T-cell (primary cell): ENCODE data around the gene AMER2. TPM values are rescaled to one million over a fixed set of nuclear protein-coding genes. Genes with fewer than 3 reads are reported as not detected.

Experiments used
- ATAC-seq, 4 experiments: fragments of 200-7000 bp in 3 of 4; fragments of 150-1000 bp in 1 of 4; cut with Tn5 transposase; replicated peaks in 1 of 4; 1 replicate in 3 of 4; 2 replicates in 1 of 4; pipeline ENCODE4 v1.10.0; 2021; ENCODE audit warnings: moderate library complexity in 3 of 4, mild to moderate bottlenecking in 2 of 4, moderate number of reproducible peaks in 1 of 4
- CTCF ChIA-PET, 2 donors: fragments of 300-600 bp; sonication (Branson Sonifier 250); formaldehyde crosslinking; loops; one replicate each; lab custom pipeline; 2022; ENCODE audit warnings: antibody characterized with exemption in 2 of 2; lab: Charles Lee
- POLR2A ChIA-PET, 2 donors: fragments of 300-600 bp; sonication (Branson Sonifier 250); formaldehyde crosslinking; loops; one replicate each; lab custom pipeline; 2022; ENCODE audit warnings: antibody characterized with exemption in 2 of 2; lab: Charles Lee
- DNase-seq, 35 experiments: peaks; one replicate each; pipeline versions ENCODE4 v3.0.0 to v3.0.0-alpha.2; 2013 to 2023
- H3K27ac ChIP-seq: one replicate; pipeline ENCODE4 v1.5.1; 2013; ENCODE audit warnings: low read length
- H3K27me3 ChIP-seq, 2 experiments: replicated peaks in 1 of 2; 1 replicate in 1 of 2; 2 replicates in 1 of 2; pipeline versions ENCODE4 v1.6.1 to v1.7.0; 2013; ENCODE audit warnings: low read length in 1 of 2, mixed read lengths in 1 of 2; ENCODE audit not compliant: control insufficient read depth in 2 of 2, insufficient read depth in 2 of 2; ENCODE audit errors: extremely low read depth in 1 of 2
- H3K36me3 ChIP-seq, 2 donors: 1 replicate in 1 of 2; 2 replicates in 1 of 2; pipeline versions ENCODE4 v1.6.1 to v1.7.0; 2013; ENCODE audit warnings: low read length in 1 of 2; ENCODE audit not compliant: control insufficient read depth in 2 of 2, insufficient read depth in 1 of 2; ENCODE audit errors: extremely low read depth in 1 of 2
- H3K4me1 ChIP-seq, 2 experiments: 1 replicate in 1 of 2; 2 replicates in 1 of 2; pipeline versions ENCODE4 v1.6.1 to v1.7.0; 2013; ENCODE audit warnings: low read length in 2 of 2, mixed read lengths in 1 of 2; ENCODE audit not compliant: insufficient read depth in 2 of 2, control insufficient read depth in 1 of 2; ENCODE audit errors: extremely low read depth in 1 of 2
- H3K4me3 ChIP-seq, 2 donors: 1 replicate in 1 of 2; 2 replicates in 1 of 2; pipeline versions ENCODE4 v1.5.1 to v1.7.0; 2013; ENCODE audit warnings: mild to moderate bottlenecking in 2 of 2, low read length in 1 of 2, moderate library complexity in 1 of 2; ENCODE audit not compliant: control insufficient read depth in 1 of 2; ENCODE audit errors: extremely low read depth in 1 of 2
- H3K9me3 ChIP-seq: 2 replicates; pipeline ENCODE4 v1.7.0; 2013
- H3K27ac Mint-ChIP-seq, 2 donors: one replicate each; pipeline ENCODE4 v1.8.0; 2020 to 2021; ENCODE audit warnings: mild to moderate bottlenecking in 2 of 2, mixed read lengths in 2 of 2
- H3K27me3 Mint-ChIP-seq, 2 donors: one replicate each; pipeline ENCODE4 v1.8.0; 2021 to 2022; ENCODE audit warnings: mixed read lengths in 2 of 2
- H3K36me3 Mint-ChIP-seq: one replicate; pipeline ENCODE4 v1.8.0; 2021; ENCODE audit warnings: mixed read lengths
- H3K4me1 Mint-ChIP-seq, 3 donors: one replicate each; pipeline ENCODE4 v1.8.0; 2020 to 2022; ENCODE audit warnings: mixed read lengths in 3 of 3, mild to moderate bottlenecking in 1 of 3
- H3K4me3 Mint-ChIP-seq, 3 donors: one replicate each; pipeline ENCODE4 v1.8.0; 2020 to 2022; ENCODE audit warnings: mild to moderate bottlenecking in 3 of 3, mixed read lengths in 3 of 3, moderate library complexity in 3 of 3
- H3K9me3 Mint-ChIP-seq, 3 donors: one replicate each; pipeline ENCODE4 v1.8.0; 2020 to 2022; ENCODE audit warnings: mixed read lengths in 3 of 3
- WGBS: methylation state at CpG from one replicate; pipeline ENCODE4 v1.1.5; 2013; ENCODE audit warnings: missing lambda C conversion rate; ENCODE audit not compliant: insufficient coverage; 5-methylcytosine and 5-hydroxymethylcytosine counted together
- total RNA-seq, 35 experiments: library from RNA in 6 of 35; stranded (reverse) in 6 of 35; fragments of 120-200 nt in 1 of 35; gene quantifications; one replicate each; pipeline versions ENCODE4 v1.2.1 to v1.2.4 and lab custom pipeline; 2013 to 2026

AMER2 gene, protein sequence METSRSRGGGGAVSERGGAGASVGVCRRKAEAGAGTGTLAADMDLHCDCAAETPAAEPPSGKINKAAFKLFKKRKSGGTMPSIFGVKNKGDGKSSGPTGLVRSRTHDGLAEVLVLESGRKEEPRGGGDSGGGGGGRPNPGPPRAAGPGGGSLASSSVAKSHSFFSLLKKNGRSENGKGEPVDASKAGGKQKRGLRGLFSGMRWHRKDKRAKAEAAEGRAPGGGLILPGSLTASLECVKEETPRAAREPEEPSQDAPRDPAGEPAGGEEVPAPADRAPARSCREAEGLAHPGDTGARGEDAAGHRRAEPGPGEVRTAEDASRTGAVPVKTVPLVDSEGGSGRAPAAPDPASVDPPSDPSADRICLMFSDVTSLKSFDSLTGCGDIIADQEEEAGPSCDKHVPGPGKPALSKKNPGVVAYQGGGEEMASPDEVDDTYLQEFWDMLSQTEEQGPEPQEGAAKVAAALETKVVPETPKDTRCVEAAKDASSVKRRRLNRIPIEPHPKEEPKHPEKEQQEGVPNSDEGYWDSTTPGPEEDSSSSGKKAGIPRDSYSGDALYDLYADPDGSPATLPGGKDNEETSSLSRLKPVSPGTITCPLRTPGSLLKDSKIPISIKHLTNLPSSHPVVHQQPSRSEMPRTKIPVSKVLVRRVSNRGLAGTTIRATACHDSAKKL
- total RNA-seq (under 1 TPM in 1 of 5 donors, not detected in 4; 0.03 TPM), total RNA-seq (lab: John Stamatoyannopoulos, UW) (0 to 1.5 (median 0) reads per million in 29 experiments)
- total RNA-seq (2013): not detected

DNA sequence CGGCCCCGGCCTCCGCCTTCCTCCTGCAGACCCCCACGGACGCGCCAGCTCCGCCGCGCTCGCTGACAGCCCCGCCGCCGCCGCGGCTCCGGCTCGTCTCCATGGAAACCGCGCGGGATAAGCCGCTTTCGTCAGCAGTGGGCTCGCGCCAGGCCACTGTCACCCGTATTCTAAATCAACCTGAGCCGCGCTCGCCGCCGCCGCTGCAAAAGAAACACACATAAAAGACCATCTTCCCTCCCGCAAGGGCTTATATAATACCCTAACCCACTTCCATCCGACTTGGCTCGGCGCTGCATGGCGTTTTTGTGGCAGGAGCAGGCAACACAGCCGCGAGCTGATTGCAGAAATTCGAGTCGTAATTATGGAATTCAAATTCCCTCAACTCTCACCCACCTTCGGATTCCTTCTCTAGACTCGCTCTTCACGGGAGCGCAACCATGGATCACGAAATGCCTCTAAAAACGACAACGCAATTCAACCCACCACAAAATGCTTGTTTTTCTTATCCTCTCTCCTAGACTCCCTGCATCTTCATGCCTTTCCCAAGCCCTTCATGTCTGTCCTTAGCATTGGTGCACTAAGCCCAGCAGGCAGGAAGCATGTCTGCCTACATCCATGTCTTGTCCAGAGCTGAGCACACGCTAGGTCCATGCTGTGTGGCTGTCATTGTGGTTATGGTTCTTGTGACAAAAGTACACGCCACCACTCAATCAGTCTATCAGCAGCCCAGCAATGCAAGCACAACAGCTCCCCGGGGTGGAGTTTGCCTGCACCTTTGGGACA lies at the start of gene AMER2:
Gene AMER2, minus strand, starts transcription at position 772 of the 786 bp plus-strand sequence. Its CDS starts 669 bp downstream, at position 103.
- Histone ChIP-seq H3K4me1 (peaks cover 0 to 10% of the 10 kb centered on the region in 2 experiments), H3K27ac (no peak within 1 kb of the TSS), H3K4me3 (peak within 1 kb of the TSS in 1 of 2 donors; percentile 10), H3K9me3 (no peaks in the 10 kb centered on the region), H3K36me3 (no peaks in the 10 kb centered on the region), H3K27me3 (peaks cover 2 to 49% of the 10 kb centered on the region in 2 experiments)
- Mint-ChIP-seq H3K27ac (peak within 1 kb of the TSS in 1 of 2 donors; percentile 13), H3K9me3 (no peaks in the 10 kb centered on the region), H3K36me3 (no peaks in the 10 kb centered on the region), H3K4me3 (peak within 1 kb of the TSS; percentile 37 to 62 (median 61)), H3K27me3 (peaks cover 63 to 70% of the 10 kb centered on the region in 2 donors), H3K4me1 (peaks cover 11 to 17% (median 12%) of the 10 kb centered on the region in 3 donors)
- ATAC-seq: no peak
- POLR2A ChIA-PET: no interaction called here
- DNase-seq: peak in 1 of 35 experiments; percentile 12
- CTCF ChIA-PET: no interaction called here
- WGBS: 5% methylated on average over 48 of the region's 50 CpGs

- Mint-ChIP-seq H3K27ac (no peak overlapping the region), H3K4me1 (no peaks in the 10 kb centered on the region), H3K36me3 (no peaks in the 10 kb centered on the region), H3K9me3 (no peaks in the 10 kb centered on the region), H3K4me3 (no peak overlapping the region), H3K27me3 (peaks cover 13 to 19% of the 10 kb centered on the region in 2 donors)
- POLR2A ChIA-PET: no interaction called here
- H3K4me1 ChIP-seq: peaks cover 0 to 2% of the 10 kb centered on the region in 2 experiments
- H3K27ac ChIP-seq: no peak overlapping the region
- no peaks in the 10 kb centered on the region for H3K9me3 ChIP-seq
- no peak overlapping the region for H3K4me3 ChIP-seq
- 64% methylated on average over 3 of the region's 5 CpGs for WGBS
- CTCF ChIA-PET: no interaction called here
- peaks cover 0 to 5% of the 10 kb centered on the region in 2 experiments for H3K27me3 ChIP-seq
- no peaks in the 10 kb centered on the region for H3K36me3 ChIP-seq
- no peak for ATAC-seq
- no peak for DNase-seq
Observed at GRCh38 chr13:25218019-25218418, 45.9 kb upstream of the AMER2 start.

DNA sequence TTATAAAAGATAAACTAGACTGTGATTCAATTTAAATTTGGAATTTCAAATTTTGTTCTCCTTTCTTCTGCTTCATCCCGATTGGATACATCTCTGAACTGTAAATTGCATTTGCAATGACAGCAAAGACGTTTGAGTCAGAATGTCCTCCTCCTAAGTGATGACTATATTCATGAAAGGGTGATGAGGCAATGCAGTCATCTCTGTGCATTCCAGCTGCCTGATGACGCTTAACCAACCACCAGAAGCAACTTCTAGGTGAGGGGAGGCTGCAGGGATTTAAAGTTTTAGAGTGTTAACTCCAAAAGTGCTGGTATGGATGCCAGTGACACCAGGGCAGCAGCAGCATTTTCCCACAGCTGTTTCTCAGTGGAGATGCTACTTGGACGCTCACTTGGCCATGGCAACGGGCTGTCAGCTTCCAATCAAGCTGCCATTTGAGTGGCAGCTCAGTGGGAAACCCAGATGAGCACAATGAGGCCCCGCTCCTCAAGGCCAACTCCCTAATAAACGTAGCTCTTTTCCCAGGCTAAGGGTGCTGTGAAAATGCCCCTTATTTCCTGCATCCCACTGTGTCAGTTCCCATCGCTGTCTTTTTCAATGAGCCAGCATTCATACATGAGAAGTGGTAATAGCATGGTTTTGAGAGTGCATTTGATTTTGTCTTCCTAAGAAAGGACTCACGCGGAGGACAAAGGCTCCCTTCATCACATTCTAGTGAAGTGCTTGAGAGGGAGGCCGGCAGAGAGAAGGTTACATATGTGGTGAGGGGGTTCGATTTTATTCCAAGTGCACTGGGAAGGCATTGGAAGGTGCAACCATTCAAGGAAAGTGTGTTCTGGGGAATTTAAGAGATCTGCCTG lies 45.2 kb upstream of the AMER2 start:
- peaks cover 7 to 13% of the 10 kb centered on the region in 2 donors for H3K27me3 Mint-ChIP-seq
- ChIA-PET POLR2A (no interaction called here), CTCF (interaction anchor here in 1 of 2 donors (0.7 kb wide), 1 partner anchor 942 kb away, joined by 3 read pairs; no protein-coding TSS in a partner anchor)
- no peak for DNase-seq
- 64% methylated on average over 8 of the region's 12 CpGs for WGBS
- H3K4me1 Mint-ChIP-seq: no peaks in the 10 kb centered on the region
- H3K4me3 Mint-ChIP-seq: no peak overlapping the region
- Histone ChIP-seq H3K4me1 (peaks cover 0 to 2% of the 10 kb centered on the region in 2 experiments), H3K27me3 (no peaks in the 10 kb centered on the region), H3K9me3 (no peaks in the 10 kb centered on the region), H3K36me3 (no peaks in the 10 kb centered on the region), H3K27ac (no peak overlapping the region), H3K4me3 (no peak overlapping the region)
- H3K36me3 Mint-ChIP-seq: no peaks in the 10 kb centered on the region
- no peak for ATAC-seq
- no peak overlapping the region for H3K27ac Mint-ChIP-seq
- H3K9me3 Mint-ChIP-seq: no peaks in the 10 kb centered on the region

DNA sequence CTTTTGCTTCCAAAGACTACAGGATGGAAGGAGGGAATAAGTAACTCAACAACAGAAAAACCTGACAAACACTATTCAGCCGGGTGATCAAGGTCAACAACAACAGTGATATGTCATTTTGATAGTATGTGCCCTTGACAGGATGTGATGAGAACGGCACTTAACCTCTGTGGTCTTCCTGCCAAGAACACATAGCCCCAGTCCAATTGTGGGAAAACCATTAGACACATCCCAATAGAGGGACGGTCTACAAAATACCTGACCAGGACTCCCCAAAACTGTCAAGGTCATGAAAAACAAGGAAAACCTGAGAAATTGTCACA lies 43.1 kb upstream of the AMER2 start:
- H3K27ac Mint-ChIP-seq: no peak overlapping the region
- ChIA-PET POLR2A (no interaction called here), CTCF (no interaction called here)

GRCh38 chr13:25214491-25215252 lies 42.6 kb upstream of the AMER2 start:
- CTCF ChIA-PET: no interaction called here
- Histone ChIP-seq H3K27me3 (no peaks in the 10 kb centered on the region), H3K27ac (no peak overlapping the region), H3K36me3 (no peaks in the 10 kb centered on the region), H3K4me3 (no peak overlapping the region), H3K4me1 (no peaks in the 10 kb centered on the region), H3K9me3 (no peaks in the 10 kb centered on the region)
- Mint-ChIP-seq H3K27ac (no peak overlapping the region), H3K4me1 (no peaks in the 10 kb centered on the region), H3K9me3 (no peaks in the 10 kb centered on the region), H3K36me3 (no peaks in the 10 kb centered on the region), H3K4me3 (no peak overlapping the region), H3K27me3 (peaks cover 2 to 9% of the 10 kb centered on the region in 2 donors)
- ATAC-seq: no peak
- POLR2A ChIA-PET: no interaction called here
- WGBS: 60% methylated on average over 1 of the region's 6 CpGs
- no peak for DNase-seq

More for the DNA sequence above, 43.1 kb upstream of the AMER2 start:
- Mint-ChIP-seq H3K36me3 (no peaks in the 10 kb centered on the region), H3K4me3 (no peak overlapping the region), H3K9me3 (no peaks in the 10 kb centered on the region), H3K4me1 (no peaks in the 10 kb centered on the region), H3K27me3 (peaks cover 2 to 9% of the 10 kb centered on the region in 2 donors)
- no peak for ATAC-seq
- H3K36me3 ChIP-seq: no peaks in the 10 kb centered on the region
- H3K27me3 ChIP-seq: no peaks in the 10 kb centered on the region
- no peak overlapping the region for H3K4me3 ChIP-seq
- no peak for DNase-seq
- WGBS: 50% methylated on average over 2 of the region's 3 CpGs
- no peaks in the 10 kb centered on the region for H3K4me1 ChIP-seq
- H3K27ac ChIP-seq: no peak overlapping the region
- no peaks in the 10 kb centered on the region for H3K9me3 ChIP-seq
